ENCODE data around the gene LIPC.
A peak's percentile ranks its signal among the peaks of the same experiment; 100 is the strongest.

The LIPC gene

DNA sequence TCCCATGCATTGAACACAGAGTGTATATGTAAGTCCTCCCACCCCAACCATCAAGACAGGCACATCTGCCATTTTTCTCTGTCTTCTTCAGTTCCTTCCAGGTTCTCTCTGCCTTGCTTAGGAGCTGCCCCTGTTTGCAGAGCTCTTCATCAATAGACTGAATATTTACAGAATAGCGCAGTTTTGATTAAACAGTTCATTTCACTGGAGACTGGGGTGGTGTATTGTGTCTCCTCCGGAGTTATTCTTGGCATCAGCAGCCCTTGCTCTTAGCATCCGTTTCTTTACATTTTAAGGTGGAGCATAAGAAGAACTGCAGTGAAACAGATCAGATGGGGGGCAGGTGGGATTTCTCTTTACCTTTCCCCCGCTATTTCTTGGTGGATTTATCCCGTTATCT lies 87.7 kb downstream of the LIPC start:
- in situ Hi-C loops (cut with HindIII; ENCODE audit: low pct_ligation_motif_present, low pct_unique_long_range_greater_than_20kb, low sequenced_read_pairs), result no loop called here

DNA sequence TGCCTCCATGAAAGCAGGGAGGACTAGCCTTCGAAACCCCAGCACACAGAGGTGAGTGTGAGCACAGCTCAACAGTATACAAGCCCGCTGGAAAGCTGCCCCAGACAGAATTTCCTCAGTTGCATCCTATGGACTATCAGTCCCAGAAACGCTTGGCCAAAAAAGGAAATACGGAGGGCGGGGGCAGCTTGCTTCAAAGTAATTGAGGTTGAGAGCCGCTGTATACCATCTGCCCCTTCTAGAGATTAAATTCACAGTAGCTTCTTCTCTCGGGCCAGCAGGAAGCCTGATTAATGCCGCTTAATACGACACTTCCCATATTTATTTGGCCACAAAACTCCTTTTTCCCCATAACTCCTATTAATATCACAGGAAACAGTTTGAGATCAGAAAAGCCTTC lies 88.7 kb downstream of the LIPC start:
- in situ Hi-C loops (cut with HindIII; ENCODE audit: low pct_ligation_motif_present, low pct_unique_long_range_greater_than_20kb, low sequenced_read_pairs), result no loop called here
- no peak for DNase-seq

More for the DNA sequence above, 87.7 kb downstream of the LIPC start:
- DNase-seq, result no peak

DNA sequence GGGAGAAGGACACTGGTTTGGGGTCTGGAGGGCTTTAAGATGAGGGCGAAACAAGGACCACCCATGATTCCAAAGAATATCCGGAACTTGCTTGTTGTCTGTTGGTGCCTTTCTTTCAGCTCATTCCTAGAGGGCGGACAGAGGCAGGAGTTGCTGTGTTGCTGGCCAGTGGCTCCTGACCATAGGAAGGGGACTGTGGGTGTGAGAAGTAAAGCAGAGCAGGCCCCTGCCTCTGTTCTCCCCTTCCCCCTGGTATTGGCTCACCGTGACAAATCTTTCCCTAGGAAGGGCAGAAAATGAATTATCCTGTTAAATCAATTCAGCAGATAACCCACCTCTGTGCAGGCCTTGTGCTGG lies 89.1 kb downstream of the LIPC start:
- no peak for DNase-seq
- in situ Hi-C loops (cut with HindIII; ENCODE audit: low pct_ligation_motif_present, low pct_unique_long_range_greater_than_20kb, low sequenced_read_pairs), result no loop called here

DNA sequence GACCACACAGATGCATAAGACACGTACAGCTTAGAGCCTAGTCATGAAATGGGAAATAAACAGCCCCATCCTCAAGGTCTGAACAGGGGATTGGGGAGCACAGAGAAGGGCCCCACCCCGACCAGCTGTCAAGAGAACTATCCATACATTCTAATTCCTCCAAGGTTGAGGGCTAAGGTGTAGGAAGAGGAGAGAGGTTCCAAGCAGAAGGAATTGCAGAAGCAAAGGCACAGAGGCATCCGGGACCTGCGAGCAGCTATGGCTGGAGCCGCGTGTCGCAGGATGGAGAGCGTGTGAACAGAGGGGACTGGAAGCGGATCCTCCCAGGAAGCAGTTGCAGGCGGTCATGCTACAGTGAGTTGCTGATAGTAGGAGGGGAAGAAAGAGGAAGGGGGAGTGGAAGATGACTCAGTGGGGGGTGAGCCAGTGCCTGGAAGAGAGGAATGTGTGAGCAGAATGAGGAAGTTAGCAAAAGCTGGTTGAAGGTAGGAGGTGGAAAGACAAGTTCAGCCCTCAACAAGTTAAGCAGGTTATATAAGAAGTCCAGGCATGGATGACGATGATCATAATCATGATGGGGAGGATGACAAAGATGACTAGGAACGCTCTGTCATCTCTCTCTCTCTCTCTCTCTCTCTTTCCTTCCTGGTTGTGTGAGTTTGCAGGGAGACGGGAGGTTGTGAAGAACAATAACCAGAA lies 89.7 kb downstream of the LIPC start:
- in situ Hi-C loops (cut with HindIII; ENCODE audit: low pct_ligation_motif_present, low pct_unique_long_range_greater_than_20kb, low sequenced_read_pairs), result no loop called here
- peak; percentile 96 for DNase-seq

DNA sequence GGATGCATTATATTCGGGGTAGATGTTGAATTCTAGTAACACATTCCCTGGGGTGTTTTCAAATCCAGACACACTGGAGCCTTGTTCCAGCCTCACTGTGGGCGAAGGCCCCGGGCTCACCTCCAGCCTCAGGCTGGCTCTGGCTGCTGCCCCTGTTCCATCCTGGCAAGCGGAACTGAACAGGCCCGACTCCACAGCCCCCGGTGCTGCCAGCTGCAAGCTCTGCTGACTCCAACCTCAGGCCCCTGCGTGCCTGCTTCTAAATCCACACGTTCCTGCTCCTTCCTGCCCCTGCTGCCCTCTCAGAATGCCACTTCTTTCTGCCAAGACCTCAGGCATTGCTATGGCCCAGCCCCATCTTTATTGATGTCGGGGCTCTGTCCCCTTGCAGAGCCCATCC lies 90.6 kb downstream of the LIPC start:
- in situ Hi-C loops (cut with HindIII; ENCODE audit: low pct_ligation_motif_present, low pct_unique_long_range_greater_than_20kb, low sequenced_read_pairs), result no loop called here

DNA sequence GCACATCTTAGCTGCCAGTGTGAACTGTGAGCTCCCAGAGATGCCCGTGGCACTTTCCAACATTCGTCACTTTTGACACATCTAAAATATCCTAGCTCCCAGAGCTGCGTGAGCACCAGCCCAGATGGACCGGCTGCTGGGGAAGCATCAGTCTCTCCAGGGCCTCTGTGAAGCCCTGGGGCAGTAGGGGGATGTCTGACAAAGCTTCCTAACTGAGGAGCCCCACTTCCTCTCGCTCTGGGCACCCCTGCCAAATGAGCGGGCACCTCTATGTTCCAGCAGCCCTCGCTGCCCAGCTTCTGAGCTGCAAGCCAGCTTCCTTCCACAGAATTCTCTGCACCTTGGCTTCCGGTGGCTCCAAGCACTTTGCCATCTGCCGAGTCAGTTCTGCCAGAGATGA lies 91.1 kb downstream of the LIPC start:
- in situ Hi-C loops (cut with HindIII; ENCODE audit: low pct_ligation_motif_present, low pct_unique_long_range_greater_than_20kb, low sequenced_read_pairs), result no loop called here
- DNase-seq, result no peak

More for the DNA sequence above, 90.6 kb downstream of the LIPC start:
- DNase-seq, result no peak

DNA sequence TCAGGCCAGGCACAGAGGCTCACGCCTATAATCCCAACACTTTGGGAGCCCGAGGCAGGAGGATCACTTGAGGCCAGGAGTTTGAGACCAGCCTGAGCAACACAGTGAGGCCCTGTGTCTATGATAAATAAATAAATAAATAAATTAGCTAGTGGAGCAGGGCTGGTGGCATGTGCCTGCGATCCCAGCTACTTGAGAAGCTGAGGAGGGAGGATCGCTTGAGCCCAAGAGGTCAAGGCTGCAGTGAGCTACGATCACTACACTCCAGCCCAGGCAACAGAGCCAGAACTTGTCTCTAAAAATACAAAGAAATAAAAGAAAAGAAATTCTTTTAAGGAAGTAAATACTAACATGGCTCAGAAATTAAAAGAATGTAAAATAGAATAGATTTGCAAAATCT lies 91.8 kb downstream of the LIPC start:
- in situ Hi-C loops (cut with HindIII; ENCODE audit: low pct_ligation_motif_present, low pct_unique_long_range_greater_than_20kb, low sequenced_read_pairs), result no loop called here
- DNase-seq, result no peak

DNA sequence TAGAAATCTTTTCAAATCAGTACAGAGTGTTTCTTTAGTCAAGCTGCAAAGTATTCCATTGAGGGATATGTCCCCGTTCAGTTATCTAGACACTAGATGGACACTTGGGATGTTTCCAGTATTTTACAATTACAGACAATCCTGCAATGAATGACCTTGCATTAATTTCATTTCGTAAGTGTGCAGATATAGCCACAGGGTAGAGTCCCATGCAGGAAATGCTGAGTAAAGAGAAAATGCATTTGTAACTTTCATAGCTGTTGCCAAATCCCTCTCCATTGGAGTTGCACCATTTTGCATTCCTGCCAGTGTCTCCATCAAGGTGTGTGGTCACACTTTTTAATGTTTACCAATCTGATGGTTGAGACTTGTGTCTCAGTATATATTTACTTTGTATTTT lies 92.5 kb downstream of the LIPC start:
- in situ Hi-C loops (cut with HindIII; ENCODE audit: low pct_ligation_motif_present, low pct_unique_long_range_greater_than_20kb, low sequenced_read_pairs), result no loop called here
- no peak for DNase-seq

DNA sequence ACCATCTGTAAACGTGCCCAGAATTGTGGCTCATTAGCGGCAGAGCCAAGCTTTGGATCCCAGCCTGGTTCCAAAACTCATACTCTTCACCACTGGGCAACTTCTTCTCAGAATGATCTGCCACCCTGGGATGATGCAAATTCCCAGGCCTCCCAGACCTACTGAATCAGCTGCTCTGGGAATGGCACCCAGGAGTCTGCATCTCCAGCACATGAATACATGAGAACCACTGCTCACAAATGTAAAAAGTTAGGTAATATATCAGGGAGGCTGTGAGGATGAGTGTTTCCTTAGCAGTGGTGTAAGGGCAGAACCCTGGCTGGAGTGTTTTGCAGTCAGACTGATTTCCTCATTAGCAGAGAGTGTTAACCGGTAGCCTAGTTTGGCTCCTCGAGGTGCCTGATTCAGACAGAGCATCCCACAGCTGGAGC lies 94.2 kb downstream of the LIPC start:
- in situ Hi-C loops (cut with HindIII; ENCODE audit: low pct_ligation_motif_present, low pct_unique_long_range_greater_than_20kb, low sequenced_read_pairs), result no loop called here
- no peak for DNase-seq

DNA sequence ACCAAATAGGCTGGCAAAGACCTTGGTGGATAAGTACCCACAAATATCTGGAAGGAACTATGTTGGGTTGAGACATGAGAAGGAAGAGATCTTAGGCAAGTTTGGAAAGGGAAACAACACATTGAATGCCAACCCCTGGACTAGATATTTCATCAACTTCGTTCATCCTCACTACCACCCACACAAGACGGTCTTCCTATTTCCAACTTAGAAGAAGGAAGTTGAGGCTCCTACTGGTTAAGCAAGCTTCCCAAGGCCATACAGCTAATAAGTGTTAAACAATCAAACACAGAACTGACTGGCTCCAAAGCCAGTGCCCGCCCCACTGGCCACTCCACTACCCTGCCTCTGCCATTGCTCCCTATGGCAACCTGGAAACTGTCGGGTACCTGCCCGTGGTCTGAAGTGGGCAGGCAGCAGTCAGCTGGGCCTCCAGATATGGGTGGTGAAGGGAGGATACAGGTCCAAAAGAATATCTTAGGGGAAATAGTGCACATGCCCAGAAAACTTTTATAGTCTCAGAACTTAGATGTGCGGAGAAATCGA lies 94.9 kb downstream of the LIPC start:
- no peak for DNase-seq
- in situ Hi-C loops (cut with HindIII; ENCODE audit: low pct_ligation_motif_present, low pct_unique_long_range_greater_than_20kb, low sequenced_read_pairs), result no loop called here

DNA sequence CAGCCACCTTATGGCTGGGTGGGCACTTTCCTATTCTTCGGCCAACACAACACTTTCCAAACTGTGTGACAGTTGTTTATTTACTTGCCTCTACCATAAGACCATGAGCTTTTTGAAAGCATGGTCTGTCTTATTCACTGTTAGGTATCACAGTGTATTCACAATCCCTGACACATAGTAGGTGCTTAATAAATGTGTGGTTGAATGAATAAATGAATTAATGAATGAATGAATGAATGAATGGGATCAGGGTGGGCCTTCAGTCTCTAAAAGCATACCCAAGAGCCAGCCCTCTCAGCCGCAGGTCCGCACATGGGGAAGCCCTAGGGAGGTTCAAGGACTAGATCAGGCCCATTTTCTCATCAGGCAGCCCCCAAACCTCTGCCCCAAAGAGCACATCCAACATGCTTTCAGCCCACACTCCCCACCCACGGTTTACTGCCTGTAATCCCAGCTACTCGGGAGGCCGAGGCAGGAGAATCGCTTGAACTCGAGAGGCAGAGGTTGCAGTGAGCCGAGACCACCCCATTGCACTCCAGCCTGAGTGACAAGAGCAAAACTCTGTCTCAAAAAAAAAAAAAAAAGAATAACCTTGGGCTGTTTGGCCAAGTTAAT lies 95.9 kb downstream of the LIPC start:
- in situ Hi-C loops (cut with HindIII; ENCODE audit: low pct_ligation_motif_present, low pct_unique_long_range_greater_than_20kb, low sequenced_read_pairs), result no loop called here
- DNase-seq, result no peak

DNA sequence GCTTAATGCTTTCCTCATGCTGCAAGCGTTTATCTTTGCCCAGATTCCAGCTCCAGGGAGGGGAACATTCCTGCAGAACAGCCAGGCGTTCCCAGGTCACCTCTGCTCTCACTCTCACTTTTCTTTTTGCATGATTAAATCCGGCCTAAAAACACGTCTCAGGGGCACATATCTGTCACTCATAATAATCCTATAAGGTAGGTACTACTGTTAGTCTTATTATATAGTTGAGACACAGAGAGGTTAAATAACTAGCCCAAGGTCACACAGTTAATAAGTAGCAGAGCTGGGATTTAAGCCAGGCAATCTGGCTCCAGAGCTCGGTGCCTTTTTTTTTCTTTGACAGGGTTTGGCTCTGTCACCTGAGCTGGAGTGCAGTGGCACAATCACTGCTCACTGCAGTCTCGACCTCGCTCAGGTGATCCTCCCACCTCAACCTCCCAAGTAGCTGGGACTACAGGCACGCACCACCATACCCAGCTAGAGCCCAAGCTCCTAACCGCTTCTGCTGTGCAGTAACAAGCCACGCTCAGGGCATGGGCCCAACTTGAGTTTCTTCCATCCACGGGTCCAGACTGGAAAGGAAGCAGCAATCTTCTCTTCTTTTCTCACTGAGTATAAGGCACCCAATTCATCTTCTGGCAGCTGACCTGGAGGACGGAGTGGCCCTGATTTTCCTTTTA lies 96.5 kb downstream of the LIPC start:
- in situ Hi-C loops (cut with HindIII; ENCODE audit: low pct_ligation_motif_present, low pct_unique_long_range_greater_than_20kb, low sequenced_read_pairs), result no loop called here
- peak; percentile 96 for DNase-seq

DNA sequence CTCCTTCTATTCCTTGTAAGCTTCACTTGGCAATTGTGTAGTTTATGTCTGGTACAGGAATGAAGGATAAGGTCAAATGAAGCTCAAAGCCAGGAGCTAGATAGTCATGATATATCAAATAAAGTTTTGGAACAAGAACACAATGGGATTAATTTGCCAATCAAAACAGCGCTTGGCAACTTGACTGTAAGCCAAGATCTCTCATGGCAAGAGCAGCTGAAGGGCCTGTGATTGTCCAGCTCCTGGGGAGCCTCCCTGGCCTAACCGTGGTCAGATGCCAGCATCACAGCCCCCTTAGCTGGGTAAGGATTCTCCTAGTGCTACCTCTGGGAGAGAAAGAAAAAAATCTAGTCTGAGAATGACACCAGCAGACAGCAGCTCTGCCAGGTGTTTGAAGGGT lies 97.2 kb downstream of the LIPC start:
- in situ Hi-C loops (cut with HindIII; ENCODE audit: low pct_ligation_motif_present, low pct_unique_long_range_greater_than_20kb, low sequenced_read_pairs), result no loop called here
- no peak for DNase-seq

DNA sequence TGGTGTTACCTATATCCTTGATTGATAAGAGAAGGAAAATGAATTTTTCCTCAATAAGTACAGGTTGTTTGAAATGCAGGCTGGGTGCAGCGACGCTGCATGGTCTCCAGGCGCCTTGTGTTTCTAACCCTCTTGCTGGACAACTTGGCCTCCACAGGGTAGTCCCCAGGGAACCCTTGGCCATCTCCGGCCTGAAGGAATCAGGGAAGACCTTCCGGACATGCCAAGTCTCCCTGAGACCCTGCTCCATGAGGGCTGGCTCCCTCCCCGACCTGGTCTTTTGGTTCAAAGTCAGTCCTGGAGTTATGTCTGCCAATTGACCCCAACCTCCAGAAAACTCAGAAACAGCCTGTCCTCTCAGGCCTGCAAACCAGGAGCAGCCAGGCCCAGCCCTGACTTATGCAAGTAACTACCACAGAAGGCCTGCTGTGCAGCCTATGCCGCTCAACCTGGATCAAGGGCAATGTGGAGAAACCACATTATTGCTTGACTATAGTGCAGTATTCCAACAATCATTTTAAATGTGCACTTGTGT lies 98.3 kb downstream of the LIPC start:
- no peak for DNase-seq
- in situ Hi-C loops (cut with HindIII; ENCODE audit: low pct_ligation_motif_present, low pct_unique_long_range_greater_than_20kb, low sequenced_read_pairs), result no loop called here

DNA sequence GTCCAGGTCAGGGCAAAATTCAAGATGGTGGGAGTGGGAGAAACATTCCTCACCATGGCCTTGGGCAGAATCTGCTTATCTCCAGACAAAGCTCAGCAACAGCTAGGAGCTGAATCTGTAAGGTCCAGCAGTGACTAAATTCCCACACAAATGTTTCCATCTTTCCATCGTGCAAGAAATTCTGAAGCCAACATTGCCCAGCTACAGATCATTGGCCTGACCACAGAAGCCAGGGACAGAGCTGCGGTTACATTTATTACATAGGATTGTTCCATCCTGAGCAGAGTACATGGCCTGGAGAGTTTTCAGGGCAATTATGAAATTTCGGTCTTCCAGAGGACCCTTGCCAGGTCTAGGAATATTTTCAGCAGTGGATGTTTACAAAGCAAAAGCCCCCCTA lies 100.3 kb downstream of the LIPC start:
- in situ Hi-C loops (cut with HindIII; ENCODE audit: low pct_ligation_motif_present, low pct_unique_long_range_greater_than_20kb, low sequenced_read_pairs), result no loop called here
- DNase-seq, result no peak

DNA sequence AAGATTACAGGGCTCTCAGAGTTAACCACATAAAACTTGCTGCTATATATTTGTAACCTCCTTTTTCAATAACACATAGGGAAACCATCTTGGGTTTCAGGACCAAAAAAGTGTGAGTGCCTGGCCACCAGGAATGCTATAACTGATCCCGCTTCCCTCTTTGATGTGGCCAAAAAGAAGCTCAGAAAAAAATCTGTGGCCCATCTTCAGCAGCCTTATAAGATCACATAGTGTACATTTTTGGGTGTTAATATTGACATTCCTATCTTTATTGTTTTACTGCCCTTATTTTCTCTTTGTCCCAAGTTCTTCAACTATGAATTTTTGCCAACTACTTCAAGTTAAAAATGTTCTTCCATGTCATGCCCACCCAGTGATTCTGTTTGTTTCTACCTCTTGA lies 102.8 kb downstream of the LIPC start:
- in situ Hi-C loops (cut with HindIII; ENCODE audit: low pct_ligation_motif_present, low pct_unique_long_range_greater_than_20kb, low sequenced_read_pairs), result no loop called here

DNA sequence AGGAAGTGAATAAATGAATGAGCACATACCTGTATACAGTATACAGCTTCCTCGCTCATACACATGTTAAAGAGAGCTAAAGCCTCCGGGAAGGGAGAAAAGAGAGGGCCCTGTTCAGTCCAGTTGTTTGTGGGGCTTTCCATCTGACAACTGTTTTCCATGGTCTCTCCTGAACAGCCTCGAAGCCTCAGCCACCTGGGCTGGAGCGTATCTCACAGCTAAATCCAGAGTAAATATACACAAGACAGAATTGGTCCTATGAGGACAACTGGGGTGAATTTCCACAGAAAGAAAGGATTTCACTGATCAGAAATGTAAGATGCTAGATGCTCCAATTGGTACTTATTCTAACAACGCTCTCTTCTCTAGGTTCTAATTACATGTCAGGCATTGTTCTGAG lies 103.5 kb downstream of the LIPC start:
- in situ Hi-C loops (cut with HindIII; ENCODE audit: low pct_ligation_motif_present, low pct_unique_long_range_greater_than_20kb, low sequenced_read_pairs), result no loop called here
- no peak for DNase-seq

More for the DNA sequence above, 102.8 kb downstream of the LIPC start:
- no peak for DNase-seq

DNA sequence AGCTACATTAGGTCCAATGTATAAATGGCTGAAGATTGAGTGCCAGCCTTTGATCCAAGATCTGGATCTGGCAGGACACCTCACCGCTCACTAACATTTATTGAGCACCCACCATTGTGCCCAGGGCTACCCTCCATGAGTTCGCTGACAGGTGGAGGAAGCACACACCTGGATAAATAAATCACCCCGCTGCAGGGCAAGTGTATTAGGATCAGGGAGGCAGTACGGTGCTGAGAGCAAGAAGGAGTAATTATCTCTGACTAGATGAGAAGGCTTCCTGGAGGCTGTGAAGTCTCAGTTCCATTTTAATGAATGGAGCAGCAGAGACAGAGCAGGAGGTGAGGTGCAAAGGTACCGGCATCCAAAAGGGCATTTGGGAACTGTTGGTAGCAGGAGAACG lies 104.1 kb downstream of the LIPC start:
- in situ Hi-C loops (cut with HindIII; ENCODE audit: low pct_ligation_motif_present, low pct_unique_long_range_greater_than_20kb, low sequenced_read_pairs), result no loop called here
- DNase-seq, result no peak

DNA sequence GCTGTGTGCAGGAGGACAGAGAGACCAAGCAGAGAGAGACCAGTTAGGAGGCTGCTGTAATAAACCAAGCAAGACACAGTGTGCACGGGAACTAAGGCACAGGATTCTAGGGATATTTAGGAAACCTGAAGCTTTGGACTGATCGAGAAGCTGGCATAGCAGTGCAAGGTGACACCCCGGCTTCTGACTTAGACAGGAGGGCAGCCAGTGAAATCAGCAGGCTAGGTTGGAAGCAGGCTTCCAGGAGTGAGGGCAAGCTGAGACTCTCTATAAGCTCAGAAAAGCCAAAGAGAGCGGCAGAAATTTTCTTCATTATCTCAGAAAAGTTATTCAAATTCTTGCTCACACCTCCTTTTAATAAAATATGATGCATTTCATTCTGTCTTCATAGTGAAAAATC lies 104.6 kb downstream of the LIPC start:
- in situ Hi-C loops (cut with HindIII; ENCODE audit: low pct_ligation_motif_present, low pct_unique_long_range_greater_than_20kb, low sequenced_read_pairs), result no loop called here
- no peak for DNase-seq
